Effector memory CD8-positive, alpha-beta T cell (primary cell): ENCODE measurements around the gene PMIS2.
"Not testable (repeated sequence)": the region's sequence is repeated elsewhere in the genome, so short reads cannot be mapped to it uniquely, and the experiment has no call there.

Experiments used
- ATAC-seq: fragments of 150-1000 bp; cut with Tn5 transposase; replicated peaks from 2 replicates; pipeline ENCODE4 v1.10.0; 2021; ENCODE audit warnings: mild to moderate bottlenecking, moderate library complexity
- DNase-seq, 3 experiments: peaks; one replicate each; pipeline ENCODE4 v3.0.0; 2021
- H3K27ac Mint-ChIP-seq, 2 donors: one replicate each; pipeline ENCODE4 v1.8.0; 2022; ENCODE audit warnings: mild to moderate bottlenecking in 2 of 2, mixed read lengths in 2 of 2, moderate library complexity in 2 of 2
- H3K27me3 Mint-ChIP-seq, 2 donors: one replicate each; pipeline ENCODE4 v1.8.0; 2022; ENCODE audit warnings: mixed read lengths in 2 of 2
- H3K36me3 Mint-ChIP-seq: one replicate; pipeline ENCODE4 v1.8.0; 2022; ENCODE audit warnings: mild to moderate bottlenecking, moderate library complexity, mixed read lengths; ENCODE audit not compliant: insufficient read depth
- H3K4me1 Mint-ChIP-seq, 2 donors: one replicate each; pipeline ENCODE4 v1.8.0; 2022; ENCODE audit warnings: low read depth in 2 of 2, mixed read lengths in 2 of 2
- H3K4me3 Mint-ChIP-seq, 2 donors: one replicate each; pipeline ENCODE4 v1.8.0; 2022; ENCODE audit warnings: mild to moderate bottlenecking in 2 of 2, mixed read lengths in 2 of 2, moderate library complexity in 2 of 2
- H3K9me3 Mint-ChIP-seq, 2 donors: one replicate each; pipeline ENCODE4 v1.8.0; 2022; ENCODE audit warnings: mixed read lengths in 2 of 2

Gene PMIS2

DNA sequence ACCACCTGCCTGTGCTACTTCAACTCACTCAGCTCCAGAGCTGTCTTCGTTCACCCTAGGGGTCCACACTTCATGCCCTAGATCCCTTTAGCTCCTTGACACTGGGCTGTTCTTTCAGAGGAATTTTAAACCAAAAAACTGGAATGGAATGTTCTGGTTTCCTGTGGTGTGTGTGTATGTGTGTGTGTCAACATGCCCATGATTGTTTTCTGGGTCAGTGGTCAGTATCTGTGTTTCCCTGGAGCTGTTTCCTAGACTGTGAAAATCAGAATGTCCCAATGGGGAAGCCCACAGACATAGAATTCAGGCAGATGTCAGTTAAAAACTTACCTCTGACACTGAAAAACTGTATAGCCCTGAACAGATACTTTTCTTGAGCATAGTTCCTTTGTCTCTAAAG is 1.3 kb downstream of the PMIS2 start:
- H3K36me3 Mint-ChIP-seq: peaks cover 5% of the 10 kb centered on the region
- no peak for ATAC-seq
- H3K4me1 Mint-ChIP-seq: no peaks in the 10 kb centered on the region
- no peak overlapping the region for H3K4me3 Mint-ChIP-seq
- no peak for DNase-seq
- no peak overlapping the region for H3K27ac Mint-ChIP-seq
- no peaks in the 10 kb centered on the region for H3K9me3 Mint-ChIP-seq
- peaks cover 22 to 59% of the 10 kb centered on the region in 2 donors for H3K27me3 Mint-ChIP-seq

DNA sequence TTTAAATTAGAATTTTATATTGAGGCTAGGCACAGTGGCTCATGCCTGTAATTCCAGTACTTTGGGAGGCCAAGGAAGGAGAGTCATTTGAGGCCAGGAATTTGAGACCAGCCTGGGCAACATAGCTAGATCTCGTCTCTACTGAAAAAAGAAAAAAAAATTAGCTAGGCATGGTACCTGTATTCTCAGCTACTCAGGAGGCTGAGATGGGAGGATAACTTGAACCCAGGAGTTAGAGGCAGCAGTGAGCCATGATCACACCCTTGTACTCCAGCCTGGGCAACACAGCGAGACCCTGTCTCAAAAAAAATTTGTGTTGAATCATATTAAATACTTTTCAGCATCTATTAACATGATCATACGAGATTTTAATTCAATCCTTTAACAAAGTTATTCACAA is 4.9 kb downstream of the PMIS2 start:
- DNase-seq: no peak
- peaks cover 9% of the 10 kb centered on the region for H3K36me3 Mint-ChIP-seq
- no peak overlapping the region for H3K4me3 Mint-ChIP-seq
- H3K27me3 Mint-ChIP-seq: peaks cover 14 to 33% of the 10 kb centered on the region in 2 donors
- no peak for ATAC-seq
- no peak overlapping the region for H3K27ac Mint-ChIP-seq
- H3K4me1 Mint-ChIP-seq: no peaks in the 10 kb centered on the region
- no peaks in the 10 kb centered on the region for H3K9me3 Mint-ChIP-seq

- Mint-ChIP-seq H3K4me3 (no peak overlapping the region), H3K4me1 (peaks cover 0 to 4% of the 10 kb centered on the region in 2 donors), H3K9me3 (no peaks in the 10 kb centered on the region), H3K36me3 (peaks cover 6% of the 10 kb centered on the region), H3K27ac (no peak overlapping the region), H3K27me3 (peaks cover 8 to 19% of the 10 kb centered on the region in 2 donors)
- DNase-seq (no peak), ATAC-seq (no peak)
Measured at GRCh38 chr19:35592226-35592625, 6.3 kb downstream of the PMIS2 start.

GRCh38 chr19:35595026-35595425 is 9.1 kb downstream of the PMIS2 start:
- not testable (repeated sequence) for H3K9me3 Mint-ChIP-seq, H3K27ac Mint-ChIP-seq, DNase-seq, H3K4me3 Mint-ChIP-seq, ATAC-seq, H3K36me3 Mint-ChIP-seq, H3K4me1 Mint-ChIP-seq
- H3K27me3 Mint-ChIP-seq: peaks cover 15 to 31% of the 10 kb centered on the region in 2 donors

- no peak overlapping the region for H3K27ac Mint-ChIP-seq
- H3K4me1 Mint-ChIP-seq: peaks cover 0 to 4% of the 10 kb centered on the region in 2 donors
- peaks cover 6% of the 10 kb centered on the region for H3K36me3 Mint-ChIP-seq
- ATAC-seq (no peak), DNase-seq (no peak)
- no peak overlapping the region for H3K4me3 Mint-ChIP-seq
- H3K27me3 Mint-ChIP-seq: peaks cover 20 to 40% of the 10 kb centered on the region in 2 donors
- no peaks in the 10 kb centered on the region for H3K9me3 Mint-ChIP-seq
Measured at GRCh38 chr19:35595928-35596327, 10.0 kb downstream of the PMIS2 start.

DNA sequence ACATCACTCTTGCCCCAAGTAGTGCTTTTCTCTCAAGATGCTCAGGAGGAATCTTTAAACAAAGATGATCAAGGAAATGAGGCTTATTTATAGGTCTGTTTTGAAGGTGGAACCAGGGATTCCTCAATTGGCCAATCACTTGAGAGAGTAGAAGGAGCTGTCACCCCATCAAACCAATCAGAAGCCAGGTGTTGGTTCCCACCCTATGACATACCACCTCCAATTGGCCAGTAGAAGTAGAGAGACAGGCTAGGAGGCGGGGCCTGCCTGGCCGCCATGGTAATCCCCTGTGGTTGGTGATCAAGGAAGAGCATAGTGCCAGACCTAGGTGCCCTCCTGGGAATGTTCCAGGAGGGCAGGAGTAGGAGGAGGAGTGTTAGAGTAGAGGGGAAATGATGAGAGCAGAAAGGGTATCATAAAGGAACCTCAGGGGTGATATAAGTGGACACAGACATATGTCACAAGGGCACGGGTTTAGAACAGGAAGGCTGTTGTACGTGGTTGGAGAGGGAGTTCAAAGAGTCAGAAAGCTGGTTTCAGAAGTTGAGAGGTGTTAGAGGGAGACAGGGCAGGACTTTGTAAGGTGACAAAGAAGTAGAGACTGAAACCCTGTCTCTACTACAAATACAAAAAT is 10.5 kb downstream of the PMIS2 start:
- H3K27me3 Mint-ChIP-seq: peaks cover 20 to 46% of the 10 kb centered on the region in 2 donors
- H3K9me3 Mint-ChIP-seq: no peaks in the 10 kb centered on the region
- peaks cover 0 to 4% of the 10 kb centered on the region in 2 donors for H3K4me1 Mint-ChIP-seq
- no peak overlapping the region for H3K4me3 Mint-ChIP-seq
- ATAC-seq (peak; percentile 21), DNase-seq (no peak)
- H3K36me3 Mint-ChIP-seq: peaks cover 6% of the 10 kb centered on the region
- H3K27ac Mint-ChIP-seq: no peak overlapping the region

DNA sequence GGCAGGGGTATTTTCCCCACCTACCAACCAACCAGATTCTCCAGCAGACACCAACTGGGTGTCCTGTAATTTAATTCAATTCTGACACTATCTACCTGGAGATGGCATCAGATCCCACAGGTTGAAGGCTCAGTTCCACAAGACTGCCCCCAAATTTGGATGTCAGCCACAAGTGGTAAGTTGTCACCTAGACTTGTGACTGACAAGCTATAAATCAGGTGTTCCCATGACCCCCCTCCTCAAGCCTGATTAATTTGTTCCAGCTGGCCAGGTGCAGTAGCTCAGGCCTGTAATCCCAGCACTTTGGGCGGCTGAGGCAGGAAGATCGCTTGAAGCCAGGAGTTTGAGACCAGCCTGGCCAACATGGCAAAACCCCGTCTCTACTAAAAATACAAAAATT is 16.0 kb downstream of the PMIS2 start:
- ATAC-seq (no peak), DNase-seq (no peak)
- Mint-ChIP-seq H3K4me1 (no peaks in the 10 kb centered on the region), H3K27me3 (peaks cover 12 to 40% of the 10 kb centered on the region in 2 donors), H3K36me3 (peaks cover 2% of the 10 kb centered on the region), H3K4me3 (no peak overlapping the region), H3K9me3 (no peaks in the 10 kb centered on the region), H3K27ac (no peak overlapping the region)

- not testable (repeated sequence) for ATAC-seq, H3K9me3 Mint-ChIP-seq, H3K36me3 Mint-ChIP-seq, H3K27ac Mint-ChIP-seq, H3K4me1 Mint-ChIP-seq, DNase-seq, H3K4me3 Mint-ChIP-seq
- peaks cover 5 to 22% of the 10 kb centered on the region in 2 donors for H3K27me3 Mint-ChIP-seq
Measured at GRCh38 chr19:35604436-35604835, 18.5 kb downstream of the PMIS2 start.

GRCh38 chr19:35607170-35607569 is 21.2 kb downstream of the PMIS2 start:
- not testable (repeated sequence) for H3K4me1 Mint-ChIP-seq, H3K27ac Mint-ChIP-seq, H3K9me3 Mint-ChIP-seq, H3K27me3 Mint-ChIP-seq, DNase-seq, H3K4me3 Mint-ChIP-seq, ATAC-seq
- H3K36me3 Mint-ChIP-seq: peaks cover 15% of the 10 kb centered on the region

DNA sequence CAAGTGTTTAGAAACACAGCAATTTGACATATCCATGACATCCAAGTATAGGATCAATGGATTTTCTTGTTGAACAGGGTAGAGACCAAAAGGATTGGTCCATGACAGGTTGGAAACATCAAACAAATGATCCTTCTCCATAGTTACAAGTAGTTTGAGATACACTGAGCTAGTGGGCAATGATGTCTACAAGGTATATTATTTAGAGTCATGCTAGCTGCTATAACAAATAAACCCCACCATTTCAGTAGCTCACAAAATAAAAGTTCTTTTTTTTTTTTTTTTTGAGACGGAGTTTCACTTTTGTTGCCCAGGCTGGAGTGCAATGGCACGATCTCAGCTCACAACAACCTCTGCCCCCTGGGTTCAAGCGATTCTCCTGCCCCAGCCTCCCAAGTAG is 21.7 kb downstream of the PMIS2 start:
- ATAC-seq (no peak), DNase-seq (no peak)
- peaks cover 0 to 14% of the 10 kb centered on the region in 2 donors for H3K4me1 Mint-ChIP-seq
- no peaks in the 10 kb centered on the region for H3K27me3 Mint-ChIP-seq
- H3K36me3 Mint-ChIP-seq: peaks cover 20% of the 10 kb centered on the region
- H3K27ac Mint-ChIP-seq: no peak overlapping the region
- H3K4me3 Mint-ChIP-seq: no peak overlapping the region
- H3K9me3 Mint-ChIP-seq: peaks cover 0 to 6% of the 10 kb centered on the region in 2 donors

DNA sequence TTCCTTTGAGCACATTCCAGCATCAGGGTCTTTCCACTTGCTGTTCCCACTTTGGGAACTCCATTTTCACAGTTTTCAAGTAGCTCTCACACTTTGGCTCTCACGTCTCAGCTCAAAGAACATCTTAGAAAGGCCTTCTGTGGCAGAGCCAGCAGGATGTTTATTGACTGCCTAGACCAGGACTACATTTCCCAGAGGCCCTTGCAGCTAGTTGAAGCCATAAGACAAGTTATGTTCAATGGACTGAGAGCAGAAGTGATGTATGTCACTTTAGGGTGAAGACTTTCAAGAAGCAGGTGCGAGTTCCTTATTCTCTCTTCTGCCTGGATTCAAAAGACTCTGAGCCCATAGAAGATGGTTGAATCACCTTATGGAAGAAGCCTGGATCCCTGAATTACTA is 22.3 kb downstream of the PMIS2 start:
- Mint-ChIP-seq H3K9me3 (peaks cover 0 to 6% of the 10 kb centered on the region in 2 donors), H3K27me3 (no peaks in the 10 kb centered on the region), H3K4me3 (no peak overlapping the region), H3K27ac (no peak overlapping the region), H3K36me3 (peaks cover 21% of the 10 kb centered on the region), H3K4me1 (peaks cover 0 to 14% of the 10 kb centered on the region in 2 donors)
- no peak for DNase-seq
- no peak for ATAC-seq

GRCh38 chr19:35609851-35610353 is 23.9 kb downstream of the PMIS2 start:
- Mint-ChIP-seq H3K27me3 (no peaks in the 10 kb centered on the region), H3K4me3 (no peak overlapping the region), H3K4me1 (peaks cover 0 to 21% of the 10 kb centered on the region in 2 donors), H3K36me3 (peaks cover 32% of the 10 kb centered on the region), H3K27ac (peak overlapping the region; percentile 35 to 51), H3K9me3 (peaks cover 0 to 6% of the 10 kb centered on the region in 2 donors)
- DNase-seq (no peak), ATAC-seq (no peak)

DNA sequence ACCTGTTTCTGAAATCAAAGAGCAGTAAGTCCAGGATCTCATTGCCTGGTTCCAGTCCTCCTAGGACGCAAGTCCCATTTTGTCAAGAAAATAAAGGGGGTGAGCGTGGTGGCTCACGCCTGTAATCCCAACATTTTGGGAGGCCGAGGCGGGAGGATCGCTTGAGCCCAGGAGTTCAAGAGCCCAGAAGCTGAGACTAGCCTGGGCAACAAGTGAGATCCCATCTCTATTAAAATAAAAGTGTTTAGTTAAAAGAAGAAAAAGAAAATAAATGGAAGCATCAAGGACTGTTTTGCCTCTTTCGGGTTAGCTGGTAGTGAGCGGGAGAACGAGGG is 26.2 kb downstream of the PMIS2 start:
- Mint-ChIP-seq H3K4me1 (peaks cover 0 to 21% of the 10 kb centered on the region in 2 donors), H3K4me3 (peak overlapping the region; percentile 82 to 87), H3K36me3 (peaks cover 37% of the 10 kb centered on the region), H3K27me3 (no peaks in the 10 kb centered on the region), H3K9me3 (peaks cover 0 to 6% of the 10 kb centered on the region in 2 donors), H3K27ac (peak overlapping the region; percentile 94 to 95)
- DNase-seq (no peak), ATAC-seq (no peak)

- ATAC-seq (peak; percentile 94), DNase-seq (peak; percentile 94 to 98 (median 97))
- no peaks in the 10 kb centered on the region for H3K27me3 Mint-ChIP-seq
- H3K27ac Mint-ChIP-seq: peak within 1 kb of the TSS; percentile 94 to 95
- peaks cover 0 to 6% of the 10 kb centered on the region in 2 donors for H3K9me3 Mint-ChIP-seq
- H3K4me3 Mint-ChIP-seq: peak within 1 kb of the TSS; percentile 82 to 87
- peaks cover 0 to 21% of the 10 kb centered on the region in 2 donors for H3K4me1 Mint-ChIP-seq
- peaks cover 37% of the 10 kb centered on the region for H3K36me3 Mint-ChIP-seq
Measured at GRCh38 chr19:35612559-35613321, 26.8 kb downstream of the PMIS2 start, which contains the start of gene HAUS5. HAUS5 (plus strand) TSS chr19:35612735; CDS start chr19:35612795, 60 bp downstream.
